ENCODE measurements around the gene FOXO3. TPM values are rescaled to one million over a fixed set of nuclear protein-coding genes. Genes with fewer than 3 reads are reported as not detected.

The FOXO3 gene
- total RNA-seq, 1 experiment from 2014 or later: 22.1 TPM

GRCh38 chr6:108616973-108617372 lies 56.3 kb downstream of the FOXO3 start:
- Mint-ChIP-seq H3K27me3 (ENCODE audit: low read depth) (no peaks in the 10 kb centered on the region), H3K4me3 (no peak overlapping the region), H3K9me3 (peaks cover 2 to 4% of the 10 kb centered on the region in 2 experiments; a peak in 4 of 5 replicates), H3K4me1 (peaks cover 7 to 13% of the 10 kb centered on the region in 2 experiments; a peak in 3 of 4 replicates), H3K36me3 (ENCODE audit: insufficient read depth in 1 of 3, low read depth in 3 of 3) (peaks cover 3 to 6% (median 3%) of the 10 kb centered on the region in 3 experiments; a peak in 6 of 7 replicates), H3K27ac (no peak overlapping the region)
- Histone ChIP-seq H3K4me2 (ENCODE audit: insufficient read depth, insufficient read length, low read length) (no peak overlapping the region), H4K20me1 (ENCODE audit: control insufficient read depth, insufficient read depth, insufficient read length) (no peaks in the 10 kb centered on the region), H3K4ac (ENCODE audit: low read depth, low read length) (no peak overlapping the region), H4K91ac (ENCODE audit: insufficient read length, low read depth, low read length) (no peak overlapping the region), H3K9me3 (ENCODE audit: control insufficient read depth, low read depth, low read length) (no peaks in the 10 kb centered on the region), H3K4me1 (ENCODE audit: insufficient read depth, low read length) (no peaks in the 10 kb centered on the region), H2AK5ac (ENCODE audit: insufficient read length, low read length) (no peak overlapping the region), H3K27ac (ENCODE audit: insufficient read length, low read depth, low read length) (no peak overlapping the region), H3K23ac (ENCODE audit: insufficient read length, low read depth, low read length) (no peak overlapping the region), H3K23me2 (ENCODE audit: insufficient read length, low read depth, low read length, poor library complexity, severe bottlenecking) (no peaks in the 10 kb centered on the region), H2BK12ac (ENCODE audit: insufficient read length, low read depth, low read length) (no peak overlapping the region), H4K8ac (replicated peaks; ENCODE audit: insufficient read length, low read depth, low read length) (no peak overlapping the region), H3K9ac (ENCODE audit: extremely low read depth, insufficient read length, low read length) (no peak overlapping the region), H3T11ph (ENCODE audit: low read length) (no peak overlapping the region), H2AFZ (ENCODE audit: low read length) (no peak overlapping the region), H3K27me3 (ENCODE audit: insufficient read depth, low read length) (no peaks in the 10 kb centered on the region), H3K79me1 (ENCODE audit: insufficient read depth, low read depth, low read length, poor library complexity, severe bottlenecking) (peaks cover 4% of the 10 kb centered on the region), H3K14ac (ENCODE audit: insufficient read depth, low read length) (no peak overlapping the region), H2BK120ac (ENCODE audit: low read depth, low read length, poor library complexity, severe bottlenecking) (no peak overlapping the region), H2BK15ac (ENCODE audit: low read depth, low read length) (no peak overlapping the region), H4K5ac (ENCODE audit: insufficient read length, low read depth, low read length) (no peak overlapping the region), H2BK20ac (ENCODE audit: low read depth, low read length, poor library complexity, severe bottlenecking) (no peak overlapping the region), H3K79me2 (ENCODE audit: insufficient read depth, low read length) (no peaks in the 10 kb centered on the region; the same call in 1 of the 2 replicates), H3K18ac (ENCODE audit: insufficient read length, low read depth, low read length) (no peak overlapping the region), H3K56ac (ENCODE audit: insufficient read length, low read depth, low read length) (no peak overlapping the region), H2BK5ac (ENCODE audit: insufficient read length, low read length) (no peak overlapping the region)
- DNase-seq: no peak
- no peak for TF ChIP-seq CTCF (conservative IDR thresholded peaks at IDR 0.05)
